22Rv1 (cell line): ENCODE results near the gene ZNF3.

Source experiments
- H3K27ac ChIP-seq: fragments of 450-650 bp; 2 replicates; pipeline ENCODE4 v1.5.1; 2017
- ZFX ChIP-seq: fragments of 450-650 bp; IDR thresholded peaks from 2 replicates; pipeline ENCODE4 v1.6.1; 2017; ENCODE audit warnings: antibody characterized with exemption, borderline replicate concordance
- TF ChIP-seq, protein P1 (sequence below): fragments of 450-650 bp; IDR thresholded peaks from 2 replicates; pipeline ENCODE4 v1.5.1; 2017; ENCODE audit warnings: mild to moderate bottlenecking

Gene ZNF3

DNA sequence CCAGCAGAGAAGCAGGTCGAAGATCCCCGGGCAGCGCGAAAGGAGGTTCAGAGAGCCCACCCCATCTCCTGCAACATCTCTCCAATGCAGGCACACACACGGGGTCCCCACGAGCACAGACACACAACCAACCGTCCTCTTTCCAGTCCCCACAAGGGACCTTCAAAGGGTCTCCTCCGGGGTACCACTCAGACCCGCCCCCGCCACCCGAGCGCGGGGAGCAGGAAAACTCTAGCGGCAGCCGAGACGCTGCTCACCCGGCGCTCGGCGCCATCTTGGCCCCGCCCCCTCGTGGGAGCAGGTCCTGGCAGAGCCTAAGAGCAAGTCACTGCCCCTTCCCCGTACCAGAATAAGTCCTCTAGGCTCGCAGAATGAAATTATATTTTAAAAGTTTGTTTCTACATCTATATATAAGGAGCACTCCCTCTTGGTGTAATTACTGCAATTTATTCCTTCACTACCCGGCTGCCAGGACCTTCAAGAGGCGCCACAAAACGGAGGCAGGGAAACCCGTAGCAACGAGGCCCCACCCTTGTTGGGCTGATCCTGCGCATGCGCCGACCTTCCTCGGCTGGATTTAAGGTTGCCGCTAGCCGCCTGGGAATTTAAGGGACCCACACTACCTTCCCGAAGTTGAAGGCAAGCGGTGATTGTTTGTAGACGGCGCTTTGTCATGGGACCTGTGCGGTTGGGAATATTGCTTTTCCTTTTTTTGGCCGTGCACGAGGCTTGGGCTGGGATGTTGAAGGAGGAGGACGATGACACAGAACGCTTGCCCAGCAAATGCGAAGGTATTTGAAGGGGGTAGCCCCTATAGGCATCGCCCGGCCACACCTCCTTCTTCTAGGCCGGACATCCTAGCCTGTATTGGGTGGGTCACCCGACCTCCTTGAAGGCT is 37.8 kb upstream of the ZNF3 start, which contains the start of the genes CNPY4 and TAF6:
TSS of gene CNPY4 (plus strand) at position 563 of the 898 bp plus-strand sequence. CDS start at position 674, 111 bp downstream.
TSS of gene TAF6 (minus strand) at position 287 of the 898 bp plus-strand sequence. CDS start 5,149 bp downstream, outside the sequence.
- H3K27ac ChIP-seq: peak within 1 kb of the TSS; percentile 88
- TF ChIP-seq, protein P1, sequence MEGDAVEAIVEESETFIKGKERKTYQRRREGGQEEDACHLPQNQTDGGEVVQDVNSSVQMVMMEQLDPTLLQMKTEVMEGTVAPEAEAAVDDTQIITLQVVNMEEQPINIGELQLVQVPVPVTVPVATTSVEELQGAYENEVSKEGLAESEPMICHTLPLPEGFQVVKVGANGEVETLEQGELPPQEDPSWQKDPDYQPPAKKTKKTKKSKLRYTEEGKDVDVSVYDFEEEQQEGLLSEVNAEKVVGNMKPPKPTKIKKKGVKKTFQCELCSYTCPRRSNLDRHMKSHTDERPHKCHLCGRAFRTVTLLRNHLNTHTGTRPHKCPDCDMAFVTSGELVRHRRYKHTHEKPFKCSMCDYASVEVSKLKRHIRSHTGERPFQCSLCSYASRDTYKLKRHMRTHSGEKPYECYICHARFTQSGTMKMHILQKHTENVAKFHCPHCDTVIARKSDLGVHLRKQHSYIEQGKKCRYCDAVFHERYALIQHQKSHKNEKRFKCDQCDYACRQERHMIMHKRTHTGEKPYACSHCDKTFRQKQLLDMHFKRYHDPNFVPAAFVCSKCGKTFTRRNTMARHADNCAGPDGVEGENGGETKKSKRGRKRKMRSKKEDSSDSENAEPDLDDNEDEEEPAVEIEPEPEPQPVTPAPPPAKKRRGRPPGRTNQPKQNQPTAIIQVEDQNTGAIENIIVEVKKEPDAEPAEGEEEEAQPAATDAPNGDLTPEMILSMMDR: 0 out of 2 replicates have a peak, but pooled peaks have one; percentile 11
- TF ChIP-seq ZFX: no peak

DNA sequence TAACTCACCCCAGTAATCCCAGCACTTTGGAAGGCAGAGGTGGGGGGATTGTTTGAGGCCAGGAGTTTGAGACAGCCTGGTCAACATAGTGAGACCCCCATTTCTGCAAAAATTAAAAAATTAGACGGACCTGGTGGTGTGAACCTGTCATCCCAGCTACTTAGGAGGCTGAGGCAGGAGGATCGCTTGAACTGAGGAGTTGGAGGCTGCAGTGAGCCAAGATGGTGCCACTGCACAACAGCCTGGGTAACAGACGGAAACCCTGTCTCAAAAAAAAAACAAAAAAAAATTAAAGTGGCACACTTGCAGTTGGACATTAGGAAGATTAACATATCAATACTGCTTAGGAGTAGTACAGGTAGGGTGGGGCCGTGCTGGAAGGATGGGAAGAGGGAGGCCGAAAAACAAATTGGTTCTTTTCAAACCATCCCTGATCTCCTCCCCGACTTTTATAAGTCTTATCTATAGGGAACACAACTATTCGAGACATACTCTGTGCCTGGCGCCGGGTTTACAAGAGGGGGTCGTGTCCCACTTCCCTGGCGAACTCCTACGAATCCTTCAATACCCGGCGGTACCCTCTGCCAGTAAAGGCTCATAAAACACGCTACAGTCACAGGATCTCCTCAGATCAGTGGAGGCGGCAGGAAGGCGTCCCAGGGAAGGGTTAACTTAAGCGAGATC is 37.0 kb upstream of the ZNF3 start:
- TF ChIP-seq, protein P1: no peak
- no peak for TF ChIP-seq ZFX
- H3K27ac ChIP-seq: peak overlapping the region; percentile 88

DNA sequence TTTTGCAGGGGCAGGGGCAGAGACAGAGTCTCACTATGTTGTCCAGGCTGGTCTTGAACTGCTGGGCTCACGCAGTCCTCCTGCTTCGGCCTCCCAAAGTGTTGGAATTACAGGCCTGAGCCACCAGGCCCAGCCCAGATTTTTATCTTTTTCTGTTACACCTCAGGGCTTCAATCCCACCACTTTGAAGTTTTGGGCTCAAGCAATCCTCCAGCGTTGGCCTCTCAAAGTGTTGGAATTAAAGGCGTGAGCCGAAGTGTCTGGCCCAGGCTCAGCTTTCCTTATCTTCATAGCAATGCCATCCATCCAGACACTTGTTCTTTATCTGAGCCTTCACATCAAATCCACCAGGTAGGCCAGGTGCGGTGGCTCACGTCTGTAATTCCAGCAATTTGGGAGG is 33.5 kb upstream of the ZNF3 start:
- TF ChIP-seq, protein P1: no peak
- no peak for TF ChIP-seq ZFX
- no peak overlapping the region for H3K27ac ChIP-seq

DNA sequence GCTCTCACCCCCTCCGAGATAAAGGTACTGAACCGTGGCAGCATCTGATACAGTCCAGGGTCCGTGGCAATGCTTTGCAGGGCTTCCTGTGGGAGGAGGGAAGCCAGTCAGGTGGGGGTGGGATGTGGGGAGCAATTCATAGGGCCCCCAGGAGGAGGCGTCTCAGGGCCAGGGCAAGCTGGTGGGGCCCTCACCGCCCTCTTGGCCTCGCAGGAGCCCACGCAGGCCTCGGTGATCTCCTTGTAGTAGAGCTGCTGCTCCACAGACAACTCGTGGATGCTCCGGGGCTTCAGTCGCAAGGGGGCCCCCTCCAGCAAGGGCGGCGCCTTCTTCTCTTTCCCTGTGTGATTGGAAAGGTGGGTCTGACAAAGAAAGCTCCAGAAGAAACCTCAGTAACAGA is 30.4 kb upstream of the ZNF3 start:
- no peak overlapping the region for H3K27ac ChIP-seq
- TF ChIP-seq ZFX: no peak
- TF ChIP-seq, protein P1: no peak

DNA sequence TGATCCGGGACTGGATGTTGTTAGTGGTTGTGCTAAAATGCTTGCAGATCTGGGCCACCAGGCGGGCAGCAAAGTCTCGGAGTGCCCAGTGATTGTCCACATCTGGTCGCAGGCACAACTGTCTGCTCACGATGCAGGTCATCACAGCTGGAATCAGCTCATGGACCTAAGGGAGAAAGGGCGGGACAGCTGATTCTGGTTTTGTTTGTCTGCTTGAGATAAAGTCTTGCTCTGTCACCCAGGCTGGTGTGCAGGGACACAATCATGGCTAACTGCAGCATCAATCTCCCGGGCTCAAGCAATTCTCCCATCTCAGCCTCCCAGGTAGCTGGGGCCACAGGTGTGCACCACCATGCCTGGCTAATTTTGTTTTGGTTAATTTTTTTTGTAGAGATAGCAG is 29.6 kb upstream of the ZNF3 start:
- H3K27ac ChIP-seq: no peak overlapping the region
- no peak for TF ChIP-seq ZFX
- TF ChIP-seq, protein P1: no peak

DNA sequence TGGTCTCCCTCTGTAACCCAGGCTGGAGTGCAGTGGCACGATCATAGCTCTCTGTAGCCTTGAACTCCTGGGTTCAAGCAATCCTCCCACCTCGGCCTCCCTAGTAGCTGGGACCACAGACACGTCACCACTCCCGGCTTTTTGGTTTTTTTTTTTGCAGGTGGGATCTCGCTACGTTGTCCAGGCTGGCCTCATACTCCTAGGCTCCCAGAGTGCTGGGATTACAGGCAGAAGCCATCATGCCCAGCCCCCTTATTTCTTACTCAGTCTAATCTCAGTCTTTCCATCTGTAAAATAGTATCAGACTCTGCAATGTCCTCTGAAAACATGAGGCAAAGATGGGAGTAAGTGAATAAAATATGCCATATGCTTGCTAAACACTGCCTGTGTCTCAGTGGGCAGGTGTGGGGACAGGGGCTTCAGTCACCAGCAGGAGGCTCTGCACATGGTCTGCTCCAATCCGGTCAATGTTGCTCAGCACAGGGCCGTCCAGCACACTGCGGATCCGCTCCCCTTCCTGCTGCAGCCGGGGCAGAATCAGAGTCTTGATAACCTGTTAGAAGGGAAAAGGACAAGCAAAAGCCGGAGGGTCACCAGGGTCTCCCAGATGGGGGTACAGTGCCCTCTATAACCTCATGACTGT is 28.1 kb upstream of the ZNF3 start:
- TF ChIP-seq, protein P1: peak; percentile 12; the same call in 1 of the 2 replicates
- TF ChIP-seq ZFX: no peak

More for the DNA sequence above, 28.1 kb upstream of the ZNF3 start:
- no peak overlapping the region for H3K27ac ChIP-seq
